HG03159 (cell line): ENCODE measurements around the gene RAB17.

ENCODE experiments used
- ATAC-seq: cut with Tn5 transposase; IDR thresholded peaks from one replicate; pipeline ENCODE4 v1.9.1; 2021; ENCODE audit warnings: mild to moderate bottlenecking, moderate library complexity; ENCODE audit not compliant: unreplicated experiment

The RAB17 gene, protein sequence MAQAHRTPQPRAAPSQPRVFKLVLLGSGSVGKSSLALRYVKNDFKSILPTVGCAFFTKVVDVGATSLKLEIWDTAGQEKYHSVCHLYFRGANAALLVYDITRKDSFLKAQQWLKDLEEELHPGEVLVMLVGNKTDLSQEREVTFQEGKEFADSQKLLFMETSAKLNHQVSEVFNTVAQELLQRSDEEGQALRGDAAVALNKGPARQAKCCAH

DNA sequence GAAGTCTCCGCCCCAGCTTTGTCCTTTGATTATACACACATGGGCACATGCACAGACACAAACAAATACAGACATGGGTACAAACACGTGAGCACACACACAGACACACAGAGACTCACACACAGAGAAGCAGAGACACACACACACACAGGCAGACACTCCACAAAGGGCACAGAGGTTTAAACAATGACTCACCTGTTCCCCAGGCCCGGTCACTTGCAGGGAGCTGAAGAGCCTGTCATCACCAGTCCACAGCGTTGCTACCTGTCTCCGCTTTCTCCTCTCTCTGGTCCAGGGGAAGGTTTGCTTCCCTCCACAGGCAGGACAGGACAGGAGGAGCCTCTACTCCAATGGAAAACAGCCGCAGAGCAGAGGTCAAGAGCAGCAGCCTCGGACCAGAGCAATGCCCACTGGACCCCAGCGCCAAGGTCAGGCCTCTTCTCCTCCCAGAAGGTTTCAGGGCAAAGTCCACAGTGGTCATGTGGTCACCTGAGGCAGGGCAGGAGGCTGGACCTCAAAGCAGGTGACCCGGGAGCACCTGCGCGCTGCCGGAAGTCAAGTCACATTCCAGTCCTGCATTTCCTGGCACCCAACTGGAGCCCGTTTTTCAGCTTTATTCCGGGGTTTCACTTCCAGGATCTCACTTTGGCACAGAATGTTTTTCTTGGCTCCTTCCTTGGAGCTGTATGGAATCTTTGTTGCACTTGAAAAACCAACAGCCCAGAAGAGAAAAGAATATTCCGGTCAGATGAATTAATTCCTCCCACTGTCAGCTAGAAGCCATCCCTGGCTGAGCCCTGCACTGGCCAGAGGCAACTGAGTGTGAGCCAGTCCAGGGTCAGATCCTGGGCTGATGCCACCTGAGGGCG lies at the start of gene RAB17:
RAB17 (minus strand) TSS at position 463 of the 869 bp plus-strand sequence. CDS start 4,580 bp downstream, outside the sequence.
- no peak for ATAC-seq

- no peak for ATAC-seq
Observed at GRCh38 chr2:237639836-237640220, 49.3 kb upstream of the RAB17 start.

GRCh38 chr2:237639052-237639835 lies 48.7 kb upstream of the RAB17 start:
- ATAC-seq, result no peak

- ATAC-seq, result no peak
Observed at GRCh38 chr2:237638176-237638575, 47.6 kb upstream of the RAB17 start.

GRCh38 chr2:237637429-237638135 lies 47.0 kb upstream of the RAB17 start:
- no peak for ATAC-seq

GRCh38 chr2:237636578-237636977 lies 46.0 kb upstream of the RAB17 start:
- no peak for ATAC-seq

DNA sequence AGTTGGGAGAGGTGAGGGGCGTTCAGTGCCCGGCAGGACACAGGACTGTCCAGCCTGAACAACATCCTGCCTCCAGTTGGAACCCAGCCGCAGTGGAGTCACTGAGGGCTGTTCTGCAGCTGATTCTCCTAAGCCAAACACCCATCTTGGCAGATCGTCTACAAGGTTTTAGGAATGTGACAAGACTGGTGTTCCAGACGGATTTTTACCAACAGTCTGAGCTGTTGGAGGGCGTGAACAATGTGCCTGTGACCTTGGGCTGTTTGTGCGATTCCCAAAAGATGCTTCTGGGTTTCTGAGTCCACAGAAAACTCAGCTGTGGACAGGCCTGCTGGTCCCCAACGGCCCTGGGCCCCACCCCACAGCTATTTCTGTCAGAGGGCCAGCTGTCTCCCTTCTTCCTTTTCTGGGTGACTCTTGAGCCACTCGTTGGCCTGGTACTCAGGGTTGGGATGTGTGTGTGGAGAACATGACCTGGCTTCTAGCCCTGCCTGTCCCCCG lies 42.6 kb upstream of the RAB17 start:
- no peak for ATAC-seq

DNA sequence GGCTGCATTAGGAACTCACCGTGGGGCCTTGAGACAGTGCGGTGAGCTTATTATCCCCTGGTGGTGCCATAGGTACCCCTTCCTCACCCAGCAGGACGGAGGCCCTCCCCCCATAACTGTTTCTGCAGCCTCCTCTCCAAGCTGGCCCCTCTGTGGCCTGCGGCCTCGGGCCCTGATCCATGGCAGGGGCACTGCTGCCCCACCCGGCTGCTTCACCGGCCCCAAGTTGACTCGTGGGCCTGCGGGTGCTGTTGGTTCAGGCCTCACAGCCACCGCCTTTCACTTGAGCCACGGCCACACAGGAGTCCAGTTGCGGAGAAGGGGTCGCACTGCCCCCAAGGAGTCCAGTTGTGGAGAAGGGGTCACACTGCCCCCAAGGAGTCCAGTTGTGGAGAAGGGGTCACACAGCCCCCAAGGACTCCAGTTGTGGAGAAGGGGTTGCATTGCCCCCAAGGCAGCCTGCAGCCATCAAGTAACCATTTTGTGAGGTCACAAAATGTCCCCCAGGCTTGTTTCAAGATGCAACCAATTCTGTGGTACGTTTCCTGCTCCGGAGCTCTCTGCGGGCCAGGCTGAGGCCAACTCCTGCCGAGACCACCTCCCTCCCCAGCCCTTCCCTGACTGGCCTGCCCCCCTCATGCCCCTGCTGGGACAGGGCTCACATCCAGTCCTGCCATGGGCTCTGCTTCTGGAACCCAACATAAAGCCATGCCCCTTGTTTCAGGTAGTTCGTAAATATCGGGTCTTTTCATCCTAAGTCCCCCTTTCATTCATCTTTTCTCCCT lies 41.5 kb upstream of the RAB17 start:
- no peak for ATAC-seq

DNA sequence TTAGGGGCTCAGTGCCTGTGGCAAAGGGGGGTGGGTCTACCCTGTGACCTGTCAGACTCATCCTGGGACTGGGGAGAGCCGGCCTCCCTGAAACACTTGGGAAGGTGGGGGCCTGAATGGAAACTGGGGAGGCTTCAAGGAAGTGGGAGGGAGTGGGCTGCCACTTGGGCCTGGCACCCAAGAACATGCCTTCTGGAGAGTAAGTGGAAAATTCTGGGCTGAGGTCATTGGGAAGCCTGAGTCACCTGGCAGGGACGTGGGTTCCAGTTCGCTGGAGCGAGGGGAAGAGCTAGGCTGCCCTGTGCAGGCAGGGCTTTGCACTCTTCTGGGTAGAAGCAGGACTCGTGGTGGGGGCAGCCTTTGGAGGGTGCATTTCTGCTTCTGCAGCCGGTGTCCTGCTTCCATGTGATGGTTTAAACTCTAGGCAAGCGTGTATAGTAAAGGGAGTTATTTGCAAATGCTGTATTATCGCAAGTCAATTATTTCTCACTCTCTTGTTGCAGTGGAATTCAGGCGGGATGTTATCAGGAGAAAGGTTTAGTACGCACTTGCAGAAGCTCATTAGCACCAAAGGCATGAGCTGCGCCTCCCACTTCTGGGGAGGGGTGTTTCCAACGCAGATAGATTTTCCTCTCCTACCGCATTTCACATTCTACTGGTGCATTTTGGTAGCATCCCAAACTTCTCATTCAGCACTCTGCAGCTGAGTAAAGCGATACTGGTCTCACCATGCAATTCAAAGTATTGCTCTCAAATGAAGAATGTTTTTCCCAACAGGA lies 40.7 kb upstream of the RAB17 start:
- ATAC-seq, result no peak

DNA sequence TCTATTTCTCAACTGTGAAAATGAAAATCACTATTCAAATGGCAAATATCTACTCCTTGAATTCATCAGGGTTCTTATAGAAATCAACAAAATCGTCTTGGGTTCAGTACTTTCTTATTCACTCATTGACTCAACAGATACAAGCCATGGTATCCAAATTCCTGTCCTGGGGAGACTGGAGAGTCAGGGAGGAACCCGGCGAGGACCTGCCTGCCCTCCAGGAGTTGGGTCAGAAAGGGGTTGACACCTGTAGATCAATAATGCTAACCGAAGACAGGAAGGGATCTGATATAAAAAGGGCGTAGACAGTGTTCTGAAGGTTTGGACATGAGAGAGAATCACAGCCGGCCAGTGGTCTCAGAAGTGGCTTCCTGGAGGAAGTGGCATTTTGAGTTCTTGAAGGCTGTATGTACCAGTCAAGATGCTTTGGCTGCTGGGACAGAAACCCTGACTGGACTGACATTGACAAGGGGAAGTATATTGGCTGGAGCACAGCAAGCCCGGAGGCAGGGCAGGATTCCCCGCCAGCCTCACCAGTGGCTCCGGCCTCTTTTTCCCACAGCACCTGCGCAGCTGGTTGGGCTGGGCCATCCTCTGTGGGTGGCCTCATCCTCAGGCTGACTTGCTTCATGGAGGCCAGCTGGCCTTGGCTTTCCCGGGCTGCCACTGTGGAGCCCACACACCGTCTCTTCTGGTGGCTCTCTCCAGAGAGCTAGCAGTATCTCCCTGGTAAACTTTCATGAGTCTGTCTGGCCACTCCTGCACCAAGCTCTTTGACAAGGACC lies 39.9 kb upstream of the RAB17 start:
- ATAC-seq, result no peak

- no peak for ATAC-seq
Observed at GRCh38 chr2:237629739-237630138, 39.2 kb upstream of the RAB17 start.

GRCh38 chr2:237629188-237629534 lies 38.6 kb upstream of the RAB17 start:
- ATAC-seq, result no peak

GRCh38 chr2:237628247-237629187 lies 38.0 kb upstream of the RAB17 start:
- ATAC-seq, result no peak

DNA sequence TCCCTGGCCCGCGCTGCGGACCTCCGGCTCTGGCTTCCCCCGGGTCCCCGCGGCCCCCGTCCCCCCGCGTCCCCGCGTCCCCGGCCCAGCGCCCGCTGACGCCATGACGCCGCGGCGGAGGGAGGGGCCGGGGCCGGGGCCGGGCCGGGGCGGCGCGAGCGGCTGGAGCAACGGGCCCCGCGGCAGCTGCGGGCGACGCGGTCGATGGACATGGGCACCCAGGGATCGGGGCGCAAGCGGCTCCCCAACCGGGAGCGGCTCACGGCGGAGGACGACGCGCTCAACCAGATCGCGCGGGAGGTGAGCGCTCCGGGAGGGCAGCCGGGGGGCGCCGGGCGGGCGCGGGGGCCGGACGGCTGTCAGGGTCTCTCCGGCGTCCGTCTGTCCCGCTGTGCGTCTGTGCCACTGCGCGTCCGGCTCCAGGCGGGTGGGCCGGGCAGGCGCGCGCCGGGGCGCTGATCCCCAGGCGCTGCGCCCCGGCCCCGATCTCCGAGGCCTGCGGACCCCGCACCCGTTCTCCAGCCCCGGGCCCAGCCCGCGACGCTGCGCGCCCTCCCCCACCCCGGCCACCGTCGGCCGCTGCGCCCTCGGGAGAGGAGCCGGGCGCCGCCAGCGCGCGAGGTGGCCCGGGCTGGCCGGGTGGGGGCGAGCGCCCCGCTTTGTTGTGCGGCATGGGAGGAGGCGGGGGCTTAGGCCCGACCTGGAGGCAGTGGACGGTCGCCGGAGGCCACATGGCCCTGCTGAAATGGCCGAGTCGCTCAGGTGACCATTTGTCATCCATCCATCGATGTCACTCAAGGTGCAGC lies 37.1 kb upstream of the RAB17 start, which contains the start of gene LRRFIP1:
LRRFIP1 (plus strand) TSS at position 147 of the 806 bp plus-strand sequence; CDS start at position 205, 58 bp downstream.
- ATAC-seq, result no peak

GRCh38 chr2:237626813-237627440 lies 36.4 kb upstream of the RAB17 start:
- no peak for ATAC-seq

- ATAC-seq, result no peak
Observed at GRCh38 chr2:237625777-237626176, 35.2 kb upstream of the RAB17 start.
